HG02642 (cell line): ENCODE results near the gene TMEM178B.
"Not testable (repeated sequence)": the region's sequence is repeated elsewhere in the genome, so short reads cannot be mapped to it uniquely, and the experiment has no call there.

Experiments used
- ATAC-seq: cut with Tn5 transposase; IDR thresholded peaks from one replicate; pipeline ENCODE4 v1.9.1; 2021; ENCODE audit warnings: mild to moderate bottlenecking; ENCODE audit not compliant: unreplicated experiment, poor library complexity

TMEM178B gene

GRCh38 chr7:141177120-141177519, 103.3 kb downstream of the TMEM178B start:
- ATAC-seq = not testable (repeated sequence)

- ATAC-seq = no peak
These were observed 104.7 kb downstream of the TMEM178B start for GRCh38 chr7:141178486-141179135.

- ATAC-seq = no peak
These were observed 107.9 kb downstream of the TMEM178B start for GRCh38 chr7:141181812-141182211.

GRCh38 chr7:141184532-141185190, 110.8 kb downstream of the TMEM178B start:
- no peak for ATAC-seq

GRCh38 chr7:141185369-141185967, 111.6 kb downstream of the TMEM178B start:
- ATAC-seq = no peak

- no peak for ATAC-seq
These were observed 115.4 kb downstream of the TMEM178B start for GRCh38 chr7:141189231-141189630.

- ATAC-seq = no peak
These were observed 116.6 kb downstream of the TMEM178B start for GRCh38 chr7:141190495-141190894.

GRCh38 chr7:141191277-141191676, 117.4 kb downstream of the TMEM178B start:
- no peak for ATAC-seq

GRCh38 chr7:141193066-141193465, 119.2 kb downstream of the TMEM178B start:
- ATAC-seq = no peak

- ATAC-seq = not testable (repeated sequence)
These were observed 121.9 kb downstream of the TMEM178B start for GRCh38 chr7:141195722-141196121.

- ATAC-seq = no peak
These were observed 124.5 kb downstream of the TMEM178B start for GRCh38 chr7:141198194-141198958.

GRCh38 chr7:141200191-141201108, 126.6 kb downstream of the TMEM178B start:
- no peak for ATAC-seq

- ATAC-seq = no peak
These were observed 127.5 kb downstream of the TMEM178B start for GRCh38 chr7:141201145-141201885.

GRCh38 chr7:141202535-141202934, 128.7 kb downstream of the TMEM178B start:
- ATAC-seq = no peak

- ATAC-seq = no peak
These were observed 129.3 kb downstream of the TMEM178B start for GRCh38 chr7:141203177-141203576.

GRCh38 chr7:141203586-141203985, 129.7 kb downstream of the TMEM178B start:
- no peak for ATAC-seq

- no peak for ATAC-seq
These were observed 133.8 kb downstream of the TMEM178B start for GRCh38 chr7:141207661-141208060.

- no peak for ATAC-seq
These were observed 134.7 kb downstream of the TMEM178B start for GRCh38 chr7:141208539-141208938.

- no peak for ATAC-seq
These were observed 135.6 kb downstream of the TMEM178B start for GRCh38 chr7:141209454-141209853.
